CD4-positive, alpha-beta T cell (primary cell): ENCODE data around the gene FBXO45. TPM values are rescaled to one million over a fixed set of nuclear protein-coding genes. Genes with fewer than 3 reads are reported as not detected.

Experiments
- ATAC-seq: fragments of 200-7000 bp; cut with Tn5 transposase; one replicate; pipeline ENCODE4 v1.10.0; 2022; ENCODE audit warnings: mild to moderate bottlenecking; ENCODE audit not compliant: poor library complexity
- CTCF ChIA-PET: fragments of 350-600 bp; sonication (Branson Sonifier 250); formaldehyde crosslinking; loops from one replicate; lab custom pipeline; 2021; ENCODE audit warnings: antibody characterized with exemption, inconsistent platforms; lab: Charles Lee
- POLR2A ChIA-PET: fragments of 350-600 bp; sonication (Branson Sonifier 250); formaldehyde crosslinking; loops from one replicate; lab custom pipeline; 2021; ENCODE audit warnings: antibody characterized with exemption, inconsistent platforms; lab: Charles Lee
- DNase-seq, 14 experiments: peaks; one replicate each; pipeline ENCODE4 v3.0.0-alpha.2; 2013 to 2020; ENCODE audit warnings: mixed read lengths in 2 of 14
- H3K27ac ChIP-seq, 2 donors: one replicate each; pipeline versions ENCODE4 v1.5.1 to v1.7.0; 2013; ENCODE audit warnings: low read length in 2 of 2, low read depth in 1 of 2, mild to moderate bottlenecking in 1 of 2
- H3K27me3 ChIP-seq, 2 experiments: 1 replicate in 1 of 2; 2 replicates in 1 of 2; pipeline versions ENCODE4 v1.6.1 to v1.7.0; 2013; ENCODE audit warnings: low read length in 2 of 2, control low read depth in 1 of 2, mild to moderate bottlenecking in 1 of 2, moderate library complexity in 1 of 2; ENCODE audit not compliant: insufficient read depth in 2 of 2, control insufficient read depth in 1 of 2
- H3K36me3 ChIP-seq: one replicate; pipeline ENCODE4 v1.6.1; 2013; ENCODE audit warnings: low read length, control low read depth; ENCODE audit not compliant: insufficient read depth
- H3K4me1 ChIP-seq: one replicate; pipeline ENCODE4 v1.6.1; 2013; ENCODE audit warnings: low read length, control low read depth; ENCODE audit not compliant: insufficient read depth
- H3K4me3 ChIP-seq: one replicate; pipeline ENCODE4 v1.5.1; 2013; ENCODE audit warnings: mild to moderate bottlenecking, low read length, moderate library complexity
- H3K9me3 ChIP-seq, 2 experiments: 1 replicate in 1 of 2; 2 replicates in 1 of 2; pipeline versions ENCODE4 v1.6.1 to v1.7.0; 2013; ENCODE audit warnings: low read length in 2 of 2, mild to moderate bottlenecking in 2 of 2, control low read depth in 1 of 2, moderate library complexity in 1 of 2; ENCODE audit not compliant: control insufficient read depth in 1 of 2, insufficient read depth in 1 of 2
- H3K27ac Mint-ChIP-seq: one replicate; pipeline ENCODE4 v1.8.0; 2020; ENCODE audit warnings: mixed read lengths
- H3K27me3 Mint-ChIP-seq: one replicate; pipeline ENCODE4 v1.8.0; 2021; ENCODE audit warnings: mixed read lengths
- H3K36me3 Mint-ChIP-seq: one replicate; pipeline ENCODE4 v1.8.0; 2021; ENCODE audit warnings: low read depth, mixed read lengths
- H3K4me1 Mint-ChIP-seq: one replicate; pipeline ENCODE4 v1.8.0; 2021; ENCODE audit warnings: low read depth, mixed read lengths
- H3K4me3 Mint-ChIP-seq: one replicate; pipeline ENCODE4 v1.8.0; 2020; ENCODE audit warnings: mild to moderate bottlenecking, mixed read lengths
- H3K9me3 Mint-ChIP-seq: one replicate; pipeline ENCODE4 v1.8.0; 2020; ENCODE audit warnings: mixed read lengths
- CTCF ChIP-seq: fragments of 200-600 bp; IDR thresholded peaks from one replicate; pipeline ENCODE4 v1.8.0; 2022; ENCODE audit warnings: antibody characterized with exemption, mild to moderate bottlenecking
- intact Hi-C, 2 experiments: fragments of 100-400 bp; cut with DNase I in 1 of 2; cut with micrococcal nuclease in 1 of 2; formaldehyde crosslinking; loops; one replicate each; pipeline versions ENCODE4 v1.15.1 to v1.9.0; 2023 to 2025; cut with DNase I, micrococcal nuclease
- total RNA-seq, 174 experiments: library from RNA in 2 of 174; stranded (reverse) in 2 of 174; gene quantifications; one replicate each; pipeline ENCODE4 v1.2.3 and lab custom pipeline; 2021 to 2026

FBXO45 gene
- total RNA-seq, 2 experiments from 2014 or later: 5.4 to 6.0 TPM

- H3K27ac ChIP-seq: no peak overlapping the region
- POLR2A ChIA-PET: no interaction called here
- H3K27me3 ChIP-seq: no peaks in the 10 kb centered on the region
- no peak for TF ChIP-seq CTCF
- peaks cover 17 to 24% of the 10 kb centered on the region in 2 experiments for H3K9me3 ChIP-seq
- no peak for ATAC-seq
- no peaks in the 10 kb centered on the region for H3K36me3 ChIP-seq
- DNase-seq: no peak
- H3K36me3 Mint-ChIP-seq: peaks cover 14% of the 10 kb centered on the region
- no peak overlapping the region for H3K4me3 Mint-ChIP-seq
- intact Hi-C loops: loop anchor here in 1 of 2 experiments (5.0 kb wide), 1 partner anchor 37 kb away; no protein-coding TSS in a partner anchor
- H3K4me1 Mint-ChIP-seq: peaks cover 4% of the 10 kb centered on the region
- CTCF ChIA-PET: no interaction called here
- H3K27me3 Mint-ChIP-seq: no peaks in the 10 kb centered on the region
- H3K4me1 ChIP-seq: peaks cover 9% of the 10 kb centered on the region
- H3K4me3 ChIP-seq: no peak overlapping the region
- no peak overlapping the region for H3K27ac Mint-ChIP-seq
- peaks cover 17% of the 10 kb centered on the region for H3K9me3 Mint-ChIP-seq
Observed at GRCh38 chr3:196524527-196524926, 43.9 kb upstream of the FBXO45 start.

GRCh38 chr3:196525141-196525540 lies 43.3 kb upstream of the FBXO45 start:
- no peak overlapping the region for H3K4me3 Mint-ChIP-seq
- peaks cover 16% of the 10 kb centered on the region for H3K9me3 Mint-ChIP-seq
- Histone ChIP-seq H3K9me3 (peaks cover 13 to 18% of the 10 kb centered on the region in 2 experiments), H3K4me3 (no peak overlapping the region), H3K27ac (no peak overlapping the region), H3K27me3 (no peaks in the 10 kb centered on the region), H3K36me3 (no peaks in the 10 kb centered on the region), H3K4me1 (peaks cover 9% of the 10 kb centered on the region)
- H3K36me3 Mint-ChIP-seq: peaks cover 12% of the 10 kb centered on the region
- CTCF ChIA-PET: no interaction called here
- no peak overlapping the region for H3K27ac Mint-ChIP-seq
- peaks cover 4% of the 10 kb centered on the region for H3K4me1 Mint-ChIP-seq
- DNase-seq (no peak), ATAC-seq (no peak)
- no peak for TF ChIP-seq CTCF
- POLR2A ChIA-PET: no interaction called here
- intact Hi-C loops: loop anchor here in 1 of 2 experiments (5.0 kb wide), 1 partner anchor 42 kb away; the partner anchor contains the start of genes FBXO45 and WDR53
- H3K27me3 Mint-ChIP-seq: no peaks in the 10 kb centered on the region

GRCh38 chr3:196528639-196529233 lies 39.7 kb upstream of the FBXO45 start:
- intact Hi-C loops: loop anchor here in 1 of 2 experiments (5.0 kb wide), 1 partner anchor 39 kb away; the partner anchor contains the start of genes FBXO45 and WDR53
- ChIA-PET POLR2A (interaction anchor here (0.6 to 1.6 kb wide), 9 partner anchors 26 to 435 kb away, joined by 3 to 15 read pairs (median 3); partner anchors contain the start of genes FBXO45, NCBP2 and WDR53), CTCF (interaction anchor here (0.6 to 1.7 kb wide), 31 partner anchors 9 to 458 kb away, joined by 3 to 10 read pairs (median 4); partner anchors contain the start of genes DYNLT2B, FBXO45, NRROS and PCYT1A)
- no peaks in the 10 kb centered on the region for H3K9me3 Mint-ChIP-seq
- Histone ChIP-seq H3K9me3 (peaks cover 0 to 5% of the 10 kb centered on the region in 2 experiments), H3K27me3 (no peaks in the 10 kb centered on the region), H3K27ac (no peak overlapping the region), H3K4me1 (peaks cover 9% of the 10 kb centered on the region), H3K36me3 (no peaks in the 10 kb centered on the region), H3K4me3 (peak overlapping the region; percentile 52)
- ATAC-seq: peak; percentile 95
- no peak overlapping the region for H3K27ac Mint-ChIP-seq
- H3K4me3 Mint-ChIP-seq: peak overlapping the region; percentile 60
- H3K27me3 Mint-ChIP-seq: no peaks in the 10 kb centered on the region
- peak; percentile 48 to 88 (median 72) for DNase-seq
- peak; percentile 77 for TF ChIP-seq CTCF
- H3K36me3 Mint-ChIP-seq: no peaks in the 10 kb centered on the region
- H3K4me1 Mint-ChIP-seq: peaks cover 4% of the 10 kb centered on the region
